ENCODE measurements around the gene USP7.

DNA sequence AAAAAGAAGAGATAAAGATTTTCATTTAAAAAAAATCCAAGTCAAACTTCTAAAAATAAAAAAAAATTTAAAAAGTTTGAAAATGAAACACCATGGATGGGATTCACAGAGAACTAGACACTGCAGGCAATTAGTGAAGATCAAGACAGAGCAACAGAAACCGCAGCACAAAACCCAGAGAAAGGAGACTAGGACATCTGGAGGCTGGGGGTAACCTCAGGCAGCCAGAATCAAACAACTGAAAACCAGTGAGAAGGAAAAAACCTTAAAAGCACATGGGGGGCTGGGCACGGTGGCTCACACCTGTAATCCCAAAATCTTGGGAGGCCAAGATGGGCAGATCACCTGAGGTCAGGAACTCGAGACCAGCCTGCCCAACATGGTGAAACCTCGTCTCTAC lies 50.9 kb downstream of the USP7 start:
- no peak for TF ChIP-seq POLR2A (IDR thresholded peaks at IDR 0.05)
- no peak for TF ChIP-seq CTCF (IDR thresholded peaks at IDR 0.05)

Measured in esophagus squamous epithelium (tissue), 4 donors.